ENCODE results near the gene ZNF440. TPM values are rescaled to one million over a fixed set of nuclear protein-coding genes. Genes with fewer than 3 reads are reported as not detected.

Gene ZNF440
- total and polyA plus RNA-seq, 2 donors (not counting 1 experiment from before 2014, with no cell fraction given) = 4.6 to 11.1 TPM

GRCh38 chr19:11784356-11784755, 29.7 kb upstream of the ZNF440 start:
- no peak for DNase-seq (ENCODE audit: low read depth in 2 of 2)
- Histone ChIP-seq H3K27ac (ENCODE audit: insufficient read depth, low read length) (no peak overlapping the region), H3K4me3 (replicated peaks in 1 of 4; ENCODE audit: control extremely low read depth in 1 of 4, insufficient read depth in 1 of 4, low read depth in 3 of 4, low read length in 4 of 4) (no peak overlapping the region), H3K9me3 (ENCODE audit: control insufficient read depth, insufficient read depth, low read depth, low read length) (peaks cover 18% of the 10 kb centered on the region), H3K27me3 (ENCODE audit: control insufficient read depth, insufficient read depth, low read length) (no peaks in the 10 kb centered on the region), H4K20me1 (ENCODE audit: control insufficient read depth, extremely low read depth, insufficient read depth, low read length) (no peaks in the 10 kb centered on the region), H2AFZ (ENCODE audit: low read length) (no peak overlapping the region), H3K4me1 (ENCODE audit: control insufficient read depth, extremely low read depth, insufficient read depth, low read length) (no peaks in the 10 kb centered on the region), H3K79me2 (ENCODE audit: control insufficient read depth, insufficient read depth, low read length) (no peaks in the 10 kb centered on the region), H3K4me2 (ENCODE audit: extremely low read depth, insufficient read depth, low read length) (no peak overlapping the region), H3K36me3 (ENCODE audit: control insufficient read depth, insufficient read depth, low read length) (peaks cover 8% of the 10 kb centered on the region), H3K9ac (ENCODE audit: insufficient read depth, low read length) (no peak overlapping the region)
- TF ChIP-seq EZH2 (IDR thresholded peaks at IDR 0.05; ENCODE audit: low read length, missing control alignments) = no peak
- no peak for TF ChIP-seq CTCF (conservative IDR thresholded peaks at IDR 0.05 in 1 of 2, IDR thresholded peaks at IDR 0.05 in 1 of 2; ENCODE audit: low read depth in 1 of 2, low read length in 2 of 2)

GRCh38 chr19:11787536-11787935, 26.5 kb upstream of the ZNF440 start:
- no peak for TF ChIP-seq EZH2 (IDR thresholded peaks at IDR 0.05; ENCODE audit: low read length, missing control alignments)
- TF ChIP-seq CTCF (conservative IDR thresholded peaks at IDR 0.05 in 1 of 2, IDR thresholded peaks at IDR 0.05 in 1 of 2; ENCODE audit: low read depth in 1 of 2, low read length in 2 of 2) = no peak
- Histone ChIP-seq H3K27ac (ENCODE audit: insufficient read depth, low read length) (no peak overlapping the region), H3K79me2 (ENCODE audit: control insufficient read depth, insufficient read depth, low read length) (no peaks in the 10 kb centered on the region), H4K20me1 (ENCODE audit: control insufficient read depth, extremely low read depth, insufficient read depth, low read length) (no peaks in the 10 kb centered on the region), H3K4me2 (ENCODE audit: extremely low read depth, insufficient read depth, low read length) (no peak overlapping the region), H3K4me1 (ENCODE audit: control insufficient read depth, extremely low read depth, insufficient read depth, low read length) (no peaks in the 10 kb centered on the region), H3K36me3 (ENCODE audit: control insufficient read depth, insufficient read depth, low read length) (no peaks in the 10 kb centered on the region), H3K9me3 (ENCODE audit: control insufficient read depth, insufficient read depth, low read depth, low read length) (peaks cover under 1% of the 10 kb centered on the region), H3K9ac (ENCODE audit: insufficient read depth, low read length) (no peak overlapping the region), H2AFZ (ENCODE audit: low read length) (no peak overlapping the region), H3K4me3 (replicated peaks in 1 of 4; ENCODE audit: control extremely low read depth in 1 of 4, insufficient read depth in 1 of 4, low read depth in 3 of 4, low read length in 4 of 4) (no peak overlapping the region), H3K27me3 (ENCODE audit: control insufficient read depth, insufficient read depth, low read length) (no peaks in the 10 kb centered on the region)
- DNase-seq (ENCODE audit: low read depth in 2 of 2) = no peak

- no peak overlapping the region for H3K4me3 ChIP-seq (replicated peaks in 1 of 4; ENCODE audit: control extremely low read depth in 1 of 4, insufficient read depth in 1 of 4, low read depth in 3 of 4, low read length in 4 of 4)
- H2AFZ ChIP-seq (ENCODE audit: low read length) = no peak overlapping the region
- no peak overlapping the region for H3K4me2 ChIP-seq (ENCODE audit: extremely low read depth, insufficient read depth, low read length)
- DNase-seq (ENCODE audit: low read depth in 2 of 2) = no peak
- TF ChIP-seq CTCF (conservative IDR thresholded peaks at IDR 0.05 in 1 of 2, IDR thresholded peaks at IDR 0.05 in 1 of 2; ENCODE audit: low read depth in 1 of 2, low read length in 2 of 2) (no peak), EZH2 (IDR thresholded peaks at IDR 0.05; ENCODE audit: low read length, missing control alignments) (no peak)
- no peak overlapping the region for H3K9ac ChIP-seq (ENCODE audit: insufficient read depth, low read length)
- no peak overlapping the region for H3K27ac ChIP-seq (ENCODE audit: insufficient read depth, low read length)
- H3K36me3 ChIP-seq (ENCODE audit: control insufficient read depth, insufficient read depth, low read length) = no peaks in the 10 kb centered on the region
- H4K20me1 ChIP-seq (ENCODE audit: control insufficient read depth, extremely low read depth, insufficient read depth, low read length) = no peaks in the 10 kb centered on the region
- H3K79me2 ChIP-seq (ENCODE audit: control insufficient read depth, insufficient read depth, low read length) = no peaks in the 10 kb centered on the region
- H3K4me1 ChIP-seq (ENCODE audit: control insufficient read depth, extremely low read depth, insufficient read depth, low read length) = peaks cover 4% of the 10 kb centered on the region
- H3K27me3 ChIP-seq (ENCODE audit: control insufficient read depth, insufficient read depth, low read length) = no peaks in the 10 kb centered on the region
- H3K9me3 ChIP-seq (ENCODE audit: control insufficient read depth, insufficient read depth, low read depth, low read length) = no peaks in the 10 kb centered on the region
These were observed 21.1 kb upstream of the ZNF440 start for GRCh38 chr19:11792942-11793341.

Data from fibroblast of lung (primary cell).